Hematopoietic multipotent progenitor cell (in vitro differentiated cells): ENCODE data around the gene EIF4E2. TPM values are rescaled to one million over a fixed set of nuclear protein-coding genes. Genes with fewer than 3 reads are reported as not detected.
A peak's percentile ranks its signal among the peaks of the same experiment; 100 is the strongest.

ENCODE experiments used
- DNase-seq, 3 donors: peaks; one replicate each; pipeline ENCODE4 v3.0.0-alpha.2; 2011 to 2015; ENCODE audit warnings: low read depth in 2 of 3, low spot score in 2 of 3
- total RNA-seq: library from RNA; depleted of rRNA; stranded (reverse); fragments of >200 nt; gene quantifications from one replicate; pipeline ENCODE4 v1.2.3, GENCODE V29; 2012

The EIF4E2 gene
- total RNA-seq, 1 donor = 24.2 TPM

GRCh38 chr2:232588680-232589585, 38.4 kb downstream of the EIF4E2 start:
- no peak for DNase-seq

- peak in 1 of 3 donors; percentile 9 for DNase-seq
Observed at GRCh38 chr2:232592772-232593395, 42.4 kb downstream of the EIF4E2 start.

- no peak for DNase-seq
Observed at GRCh38 chr2:232593982-232594381, 43.5 kb downstream of the EIF4E2 start.

DNA sequence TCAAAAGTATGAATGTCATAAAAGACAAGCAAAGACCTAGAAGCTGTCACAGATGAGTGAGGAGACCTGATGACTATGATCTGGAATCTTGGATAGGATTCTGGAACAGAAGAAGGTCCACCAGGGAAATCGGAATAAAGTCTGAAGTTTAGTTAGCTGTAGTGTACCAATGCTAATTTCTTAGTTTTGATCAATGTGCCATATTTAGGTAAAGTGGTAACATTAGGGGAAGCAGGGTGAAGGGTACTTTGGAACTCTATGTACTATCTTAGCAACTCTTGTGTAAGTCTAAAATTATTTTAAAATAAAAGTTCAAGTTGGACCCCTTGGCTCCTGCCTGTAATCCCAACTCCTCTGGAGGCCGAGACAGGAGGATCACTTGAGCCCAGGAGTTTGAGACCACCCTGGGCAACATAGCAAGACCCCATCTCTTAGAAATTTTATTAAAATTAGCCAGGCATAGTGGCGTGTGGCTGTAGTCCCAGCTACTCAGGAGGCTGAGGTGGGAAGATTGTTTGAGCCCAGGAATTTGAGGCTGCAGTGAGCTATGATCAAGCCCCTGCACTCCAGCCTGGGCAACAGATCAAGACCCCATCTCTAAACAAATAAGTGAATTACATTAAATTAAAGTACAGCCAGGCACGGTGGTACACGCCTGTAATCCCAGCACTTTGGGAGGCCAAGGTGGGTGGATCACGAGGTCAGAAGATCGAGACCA, 47.0 kb downstream of the EIF4E2 start:
- DNase-seq = no peak

DNA sequence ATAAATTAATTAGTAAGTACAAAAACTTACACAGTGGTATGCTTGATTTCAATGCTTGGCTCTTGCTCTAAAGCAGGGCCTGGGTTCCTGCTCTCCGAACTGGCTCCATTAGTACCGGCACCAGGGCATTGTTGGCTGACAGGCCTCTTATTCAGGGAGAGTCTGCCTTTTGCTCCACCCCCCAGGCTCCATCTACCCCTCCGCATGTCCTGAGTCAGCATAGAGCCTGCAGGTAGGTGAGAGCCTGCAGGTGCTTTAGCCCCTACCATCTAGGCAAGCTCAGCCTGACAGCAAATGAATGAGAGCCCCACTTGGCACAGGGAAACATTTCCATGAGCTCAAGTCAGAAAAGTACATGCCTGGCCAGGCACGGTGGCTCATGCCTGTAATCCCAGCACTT, 47.8 kb downstream of the EIF4E2 start:
- no peak for DNase-seq

- DNase-seq = no peak
Observed at GRCh38 chr2:232600053-232600773, 49.7 kb downstream of the EIF4E2 start.

- DNase-seq = no peak
Observed at GRCh38 chr2:232603283-232603682, 52.8 kb downstream of the EIF4E2 start.

DNA sequence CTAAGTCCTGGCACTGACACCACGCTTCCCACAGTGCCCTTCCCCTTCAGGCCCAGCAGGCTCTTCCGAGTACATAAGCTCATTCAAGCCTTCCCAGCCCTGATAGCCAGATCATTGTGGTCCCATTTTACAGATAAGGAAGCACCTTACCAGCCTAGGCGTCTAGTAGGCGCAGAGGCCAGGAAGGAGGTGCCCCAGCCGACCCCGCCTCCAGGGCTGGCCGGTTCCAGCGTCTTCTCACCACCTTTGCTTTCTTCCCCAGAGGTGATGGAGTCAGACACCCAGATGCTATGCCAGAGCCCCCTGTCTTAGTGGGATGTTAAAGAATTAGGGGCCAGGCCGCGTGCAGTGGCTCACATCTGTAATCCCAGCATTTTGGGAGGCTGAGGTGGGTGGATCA, 54.0 kb downstream of the EIF4E2 start:
- no peak for DNase-seq

- no peak for DNase-seq
Observed at GRCh38 chr2:232607011-232607410, 56.5 kb downstream of the EIF4E2 start.

GRCh38 chr2:232609607-232610006, 59.1 kb downstream of the EIF4E2 start:
- no peak for DNase-seq

GRCh38 chr2:232610081-232610480, 59.6 kb downstream of the EIF4E2 start:
- no peak for DNase-seq

- DNase-seq = no peak
Observed at GRCh38 chr2:232611061-232611460, 60.6 kb downstream of the EIF4E2 start.

GRCh38 chr2:232611559-232612218, 61.2 kb downstream of the EIF4E2 start:
- peak in 2 of 3 donors; percentile 33 to 57 for DNase-seq

GRCh38 chr2:232613538-232614134, 63.1 kb downstream of the EIF4E2 start:
- DNase-seq = no peak

GRCh38 chr2:232615339-232615738, 64.8 kb downstream of the EIF4E2 start:
- no peak for DNase-seq

Other genes starting within 250 kb of the EIF4E2 start
- 0.27 TPM for gene ALPP, start 171.9 kb upstream of the EIF4E2 start, total RNA-seq
- gene ALPG, start 143.8 kb upstream of the EIF4E2 start, total RNA-seq = under 0.01 TPM
- gene ALPI, start 94.5 kb upstream of the EIF4E2 start, total RNA-seq = not detected
- 0.27 TPM for gene ECEL1, start 62.9 kb upstream of the EIF4E2 start, total RNA-seq
- gene PRSS56, start 30.3 kb upstream of the EIF4E2 start, total RNA-seq = not detected
- not detected for gene CHRND, start 24.5 kb upstream of the EIF4E2 start, total RNA-seq
- gene CHRNG, start 11.0 kb upstream of the EIF4E2 start, total RNA-seq = not detected
- 7.3 TPM for gene TIGD1, start 132 bp upstream of the EIF4E2 start, total RNA-seq
- not detected for gene EFHD1, start 82.9 kb downstream of the EIF4E2 start, total RNA-seq
- 60.6 TPM for gene GIGYF2, start 146.6 kb downstream of the EIF4E2 start, total RNA-seq
- not detected for gene KCNJ13, start 225.9 kb downstream of the EIF4E2 start, total RNA-seq